ENCODE results near the gene BPI.
"Not testable (repeated sequence)": the region's sequence is repeated elsewhere in the genome, so short reads cannot be mapped to it uniquely, and the experiment has no call there.

The BPI gene

GRCh38 chr20:38278763-38279162, 25.2 kb upstream of the BPI start:
- DNase-seq = no peak

GRCh38 chr20:38281176-38281915, 22.6 kb upstream of the BPI start:
- not testable (repeated sequence) for DNase-seq

- no peak for DNase-seq
Measured at GRCh38 chr20:38283236-38283635, 20.7 kb upstream of the BPI start.

- DNase-seq = not testable (repeated sequence)
Measured at GRCh38 chr20:38284066-38284650, 19.8 kb upstream of the BPI start.

- no peak for DNase-seq
Measured at GRCh38 chr20:38284893-38285444, 19.0 kb upstream of the BPI start.

GRCh38 chr20:38286586-38287531, 17.1 kb upstream of the BPI start:
- DNase-seq = no peak

GRCh38 chr20:38290829-38291814, 12.8 kb upstream of the BPI start:
- no peak for DNase-seq

- no peak for DNase-seq
Measured at GRCh38 chr20:38291966-38292365, 12.0 kb upstream of the BPI start.

- DNase-seq = no peak
Measured at GRCh38 chr20:38293491-38294065, 10.4 kb upstream of the BPI start.

GRCh38 chr20:38294076-38294591, 9.8 kb upstream of the BPI start:
- DNase-seq = no peak

- DNase-seq = no peak
Measured at GRCh38 chr20:38295811-38296210, 8.1 kb upstream of the BPI start.

- DNase-seq = no peak
Measured at GRCh38 chr20:38296433-38296832, 7.5 kb upstream of the BPI start.

- no peak for DNase-seq
Measured at GRCh38 chr20:38297916-38298674, 5.9 kb upstream of the BPI start.

- DNase-seq = no peak
Measured at GRCh38 chr20:38298768-38299288, 5.1 kb upstream of the BPI start.

GRCh38 chr20:38299963-38300362, 4.0 kb upstream of the BPI start:
- DNase-seq = no peak

GRCh38 chr20:38300438-38300837, 3.5 kb upstream of the BPI start:
- DNase-seq = no peak

- no peak for DNase-seq
Measured at GRCh38 chr20:38301309-38301708, 2.6 kb upstream of the BPI start.

- no peak for DNase-seq
Measured at GRCh38 chr20:38302786-38303185, 1.2 kb upstream of the BPI start.

GRCh38 chr20:38304845-38305447, 990 bp downstream of the BPI start:
- no peak for DNase-seq

GRCh38 chr20:38305541-38305940, 1.6 kb downstream of the BPI start:
- no peak for DNase-seq
